ENCODE measurements around the gene PIK3R1. TPM values are rescaled to one million over a fixed set of nuclear protein-coding genes. Genes with fewer than 3 reads are reported as not detected.
"Not testable (repeated sequence)": the region's sequence is repeated elsewhere in the genome, so short reads cannot be mapped to it uniquely, and the experiment has no call there.

The PIK3R1 gene
- total RNA-seq, 1 donor from 2014 or later: 18.4 TPM

- DNase-seq: no peak
Measured at GRCh38 chr5:68226546-68227073, 11.1 kb downstream of the PIK3R1 start.

GRCh38 chr5:68227532-68228160 lies 12.1 kb downstream of the PIK3R1 start:
- no peak for DNase-seq

- no peak for DNase-seq
Measured at GRCh38 chr5:68229416-68229815, 13.9 kb downstream of the PIK3R1 start.

- no peak for DNase-seq
Measured at GRCh38 chr5:68230285-68230684, 14.7 kb downstream of the PIK3R1 start.

- DNase-seq: no peak
Measured at GRCh38 chr5:68231414-68232076, 16.0 kb downstream of the PIK3R1 start.

GRCh38 chr5:68232277-68232676 lies 16.7 kb downstream of the PIK3R1 start:
- DNase-seq: no peak

- no peak for DNase-seq
Measured at GRCh38 chr5:68233075-68233474, 17.5 kb downstream of the PIK3R1 start.

- not testable (repeated sequence) for DNase-seq
Measured at GRCh38 chr5:68235229-68235628, 19.7 kb downstream of the PIK3R1 start.

- DNase-seq: no peak
Measured at GRCh38 chr5:68237715-68238114, 22.2 kb downstream of the PIK3R1 start.

GRCh38 chr5:68239487-68239886 lies 23.9 kb downstream of the PIK3R1 start:
- peak; percentile 83 for DNase-seq

- no peak for DNase-seq
Measured at GRCh38 chr5:68240202-68240601, 24.6 kb downstream of the PIK3R1 start.

- DNase-seq: no peak
Measured at GRCh38 chr5:68240771-68241170, 25.2 kb downstream of the PIK3R1 start.

- peak; percentile 86 for DNase-seq
Measured at GRCh38 chr5:68242743-68243142, 27.2 kb downstream of the PIK3R1 start.

GRCh38 chr5:68243251-68243650 lies 27.7 kb downstream of the PIK3R1 start:
- no peak for DNase-seq

GRCh38 chr5:68243681-68244080 lies 28.1 kb downstream of the PIK3R1 start:
- peak; percentile 44 for DNase-seq

- peak; percentile 90 for DNase-seq
Measured at GRCh38 chr5:68245319-68245718, 29.8 kb downstream of the PIK3R1 start.

GRCh38 chr5:68246802-68247201 lies 31.2 kb downstream of the PIK3R1 start:
- no peak for DNase-seq

GRCh38 chr5:68247627-68248026 lies 32.1 kb downstream of the PIK3R1 start:
- DNase-seq: no peak

GRCh38 chr5:68248896-68249295 lies 33.3 kb downstream of the PIK3R1 start:
- DNase-seq: peak; percentile 64

GRCh38 chr5:68249520-68249919 lies 34.0 kb downstream of the PIK3R1 start:
- no peak for DNase-seq

- peak; percentile 47 for DNase-seq
Measured at GRCh38 chr5:68250661-68251298, 35.2 kb downstream of the PIK3R1 start.

GRCh38 chr5:68251386-68251785 lies 35.8 kb downstream of the PIK3R1 start:
- peak; percentile 67 for DNase-seq

GRCh38 chr5:68251804-68252522 lies 36.4 kb downstream of the PIK3R1 start:
- DNase-seq: no peak

All from dermis blood vessel endothelial cell (primary cell).